ENCODE results near the gene SDHA. TPM values are rescaled to one million over a fixed set of nuclear protein-coding genes. Genes with fewer than 3 reads are reported as not detected.
A peak's percentile ranks its signal among the peaks of the same experiment; 100 is the strongest.

Gene SDHA
- polyA plus RNA-seq, 1 donor = 101 TPM

DNA sequence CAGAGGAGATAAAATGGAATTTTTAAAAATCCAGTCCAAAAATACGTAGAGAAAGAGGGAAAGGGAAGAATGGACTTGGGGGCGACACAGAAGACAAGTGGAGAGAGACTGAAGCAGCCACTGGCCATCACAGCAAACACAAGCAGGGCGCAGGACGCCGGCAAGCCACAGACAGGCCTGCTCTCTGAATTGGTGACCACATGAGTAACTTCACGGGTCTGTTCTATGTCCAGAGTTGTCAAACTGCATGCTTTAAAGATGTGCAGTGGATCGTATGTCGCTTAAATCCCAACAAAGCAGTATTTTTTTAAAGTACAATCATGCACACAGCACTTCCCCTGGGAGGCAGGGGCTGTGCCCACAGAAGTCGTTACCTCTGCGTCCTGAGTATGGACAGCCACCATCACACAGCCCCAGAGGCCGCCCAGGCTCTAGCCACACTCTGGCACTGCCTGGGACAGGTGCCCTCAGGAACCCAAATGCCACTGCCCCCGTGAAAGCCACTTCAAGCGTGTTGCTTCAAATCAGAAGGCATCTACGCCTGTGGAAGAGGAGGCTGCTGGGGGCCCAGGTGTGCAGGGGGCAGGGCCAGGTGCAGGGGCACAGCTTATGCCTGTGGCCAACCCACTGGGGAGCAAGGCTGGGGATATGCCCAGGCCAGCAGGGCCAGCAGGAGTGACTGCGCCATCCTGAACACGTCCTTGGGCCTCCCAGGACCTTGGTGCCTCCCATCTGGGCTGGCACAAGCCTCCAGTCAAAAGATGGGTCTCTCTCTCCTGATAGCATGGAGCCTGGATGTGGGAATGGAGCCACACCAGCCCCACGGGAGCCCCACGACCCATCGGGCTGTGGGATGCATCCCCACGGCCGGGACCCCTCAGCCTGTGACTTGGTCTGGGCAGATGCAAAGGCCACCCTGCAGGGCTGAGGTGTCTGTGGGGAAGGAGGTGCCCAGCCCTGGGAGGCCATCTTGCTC lies 32.7 kb upstream of the SDHA start:
- no peak for DNase-seq (ENCODE audit: low read depth)

DNA sequence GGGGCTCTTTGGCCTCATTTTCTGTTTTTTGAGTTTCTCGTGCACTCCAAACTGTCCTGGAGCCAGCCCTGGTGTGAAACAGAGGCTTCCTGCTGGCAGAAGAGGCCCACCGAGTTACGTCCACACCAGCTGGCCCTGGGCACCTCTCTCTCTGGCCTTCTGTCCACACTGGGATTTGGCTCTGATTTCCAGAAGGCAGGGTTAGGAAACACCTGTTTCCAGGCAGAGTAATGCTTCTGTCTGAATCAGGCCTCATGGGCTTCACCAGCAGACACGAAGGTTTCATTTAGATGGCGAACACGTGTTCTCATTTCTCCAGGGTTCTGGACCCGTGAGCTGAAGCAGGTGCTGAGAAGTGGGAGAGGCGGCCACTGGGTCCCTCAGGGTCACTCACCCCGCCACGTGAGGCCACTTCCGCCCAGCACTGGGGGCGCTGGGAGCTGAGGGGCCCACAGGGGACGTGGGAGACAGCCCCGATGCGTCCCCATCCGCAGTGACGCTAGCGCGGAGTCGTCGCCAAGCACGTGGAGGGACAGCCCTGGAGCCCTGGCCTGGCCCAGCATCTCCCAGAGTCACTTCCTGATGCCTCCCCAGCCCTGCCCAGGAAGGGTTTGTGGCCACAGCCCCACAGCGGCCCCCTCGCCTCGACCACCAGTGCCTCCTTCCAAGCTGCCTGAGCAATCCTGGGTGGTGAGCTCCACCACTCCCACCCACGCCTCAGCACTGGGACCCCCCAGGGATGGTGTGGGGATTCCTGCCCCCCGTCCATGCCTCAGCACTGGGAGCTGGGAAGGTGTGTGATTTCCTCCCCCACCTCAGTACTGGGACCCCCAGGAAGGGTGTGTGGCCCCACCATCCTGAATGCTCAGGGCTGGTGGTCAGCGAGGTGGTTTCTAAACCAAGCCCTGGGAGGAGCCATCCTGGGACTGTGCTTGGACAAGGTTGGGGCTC lies 31.8 kb upstream of the SDHA start:
- DNase-seq (ENCODE audit: low read depth) = no peak

DNA sequence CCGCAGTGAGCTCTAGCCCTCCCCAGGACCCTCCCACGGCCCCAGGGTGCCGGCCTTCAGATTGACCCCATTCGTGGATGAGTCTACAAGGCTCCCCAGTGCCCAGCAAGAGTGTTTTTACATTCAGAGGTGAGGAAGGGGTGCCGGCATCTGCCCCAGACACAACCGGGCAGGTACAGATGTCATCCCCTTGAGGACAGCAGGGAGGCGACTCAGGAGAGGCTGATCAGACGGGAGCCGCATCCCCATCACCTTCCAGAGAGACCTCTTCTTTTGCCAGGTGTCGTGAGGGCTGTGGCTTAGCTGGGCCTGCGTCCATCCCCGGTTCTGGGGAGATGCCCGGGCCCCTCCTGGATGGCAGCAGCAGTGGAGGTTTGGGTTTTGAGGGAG lies 31.1 kb upstream of the SDHA start:
- no peak for DNase-seq (ENCODE audit: low read depth)

DNA sequence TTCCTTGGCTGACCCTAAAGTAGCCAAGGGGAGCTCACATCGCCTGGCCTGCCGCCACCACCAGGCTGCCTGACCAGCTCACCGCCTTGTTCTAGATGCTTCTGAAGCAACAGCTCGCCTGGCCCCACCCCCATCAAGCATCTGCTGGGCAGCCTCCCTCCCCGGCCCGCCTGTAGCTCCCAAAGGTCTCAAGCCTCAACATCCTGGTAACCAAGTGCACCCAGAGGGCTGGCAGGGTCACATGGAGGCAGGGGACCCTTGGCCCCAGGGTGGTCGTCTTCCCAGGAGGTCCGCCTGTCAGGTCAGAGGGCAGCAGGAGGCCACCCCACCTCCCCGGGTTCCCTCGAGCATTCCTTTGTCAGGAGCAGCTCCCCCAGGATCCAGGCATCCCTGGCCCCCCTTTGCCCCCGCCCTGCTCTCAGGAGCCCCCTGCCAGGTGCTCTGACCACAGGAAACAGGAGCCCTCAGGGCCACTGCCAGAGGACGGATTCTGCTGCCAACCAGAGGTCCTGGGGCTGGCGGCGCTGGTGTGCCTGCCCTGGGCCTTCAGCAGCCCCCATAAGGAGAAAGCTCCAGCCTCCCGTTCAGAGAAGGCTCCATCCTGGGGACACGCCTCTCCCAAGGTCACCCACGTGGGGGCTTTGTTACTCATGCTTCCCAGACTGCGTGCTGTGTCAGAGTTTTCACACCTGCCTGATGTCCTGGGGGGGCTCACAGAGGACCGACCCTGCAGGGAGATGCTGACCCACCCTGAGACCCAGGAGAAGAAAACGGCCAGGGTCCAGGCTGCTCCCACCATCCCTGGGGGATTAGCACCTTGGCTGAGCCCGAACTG lies 30.3 kb upstream of the SDHA start:
- DNase-seq (ENCODE audit: low read depth) = no peak

DNA sequence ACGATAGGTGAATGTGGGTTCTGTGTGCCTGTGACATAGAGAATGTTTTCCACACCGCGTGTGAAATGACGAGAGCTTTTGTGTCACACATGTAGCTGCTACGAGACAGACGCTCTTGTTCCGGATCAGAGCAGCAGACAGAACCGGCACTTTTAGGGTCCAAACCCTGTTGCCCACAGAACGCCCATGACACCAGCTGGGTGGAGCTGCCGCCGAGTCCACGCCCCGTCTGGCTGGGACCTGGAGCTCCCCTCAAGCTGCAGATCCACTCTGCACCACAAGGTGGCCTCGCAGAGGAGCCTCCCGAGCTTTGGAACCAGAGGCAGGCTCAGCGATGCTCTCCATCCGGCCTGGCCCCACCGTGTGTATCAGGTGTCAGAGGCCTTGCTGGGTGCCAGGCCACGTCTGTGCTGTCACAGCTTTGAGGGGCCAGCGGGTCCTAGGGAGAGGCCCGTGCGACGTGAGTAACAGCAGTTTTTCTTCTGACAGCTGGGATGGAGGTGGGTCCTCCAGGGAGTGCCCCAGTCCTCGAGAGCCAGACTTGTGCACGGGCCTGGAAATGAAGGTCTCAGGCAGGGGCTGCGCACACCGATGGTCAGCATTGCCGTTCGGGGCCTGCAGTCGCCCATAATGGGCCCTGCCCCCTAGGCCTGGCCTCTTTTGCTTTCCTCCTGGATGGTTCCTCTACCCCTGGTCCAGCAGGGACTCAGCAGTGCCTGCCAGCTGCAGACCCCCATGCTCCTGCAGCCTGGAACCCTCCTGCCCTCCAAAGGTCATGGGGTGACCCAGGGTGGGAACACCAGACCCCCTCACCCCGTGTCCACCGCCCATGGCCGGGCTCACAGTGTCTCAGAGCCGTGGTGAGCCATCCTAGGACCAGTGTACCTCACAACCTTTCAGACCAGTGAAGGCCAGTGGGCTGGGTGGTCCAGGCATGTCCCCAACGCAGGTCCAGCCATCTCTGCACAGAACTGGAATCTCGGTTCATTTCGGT lies 29.3 kb upstream of the SDHA start:
- DNase-seq (ENCODE audit: low read depth) = peak; percentile 53

DNA sequence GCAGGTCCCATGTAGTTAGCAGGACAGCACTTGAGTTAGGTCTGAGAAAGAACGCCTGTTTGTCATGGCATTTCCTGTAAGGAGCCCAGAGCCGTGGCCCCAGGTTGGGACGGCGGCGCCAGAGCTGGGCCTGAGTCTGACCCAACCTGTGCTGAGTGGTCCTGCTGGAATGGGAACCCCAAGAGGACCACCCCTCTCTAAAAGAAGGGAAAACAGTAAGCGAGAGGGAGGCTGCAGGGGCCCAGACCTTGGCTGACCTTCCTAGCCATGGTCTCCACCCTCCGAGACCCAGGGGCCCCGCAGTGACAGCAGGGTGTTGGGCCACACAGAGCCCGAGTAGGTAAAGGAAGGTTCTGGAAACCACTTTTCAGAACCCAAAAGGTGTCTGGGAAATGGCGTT lies 28.6 kb upstream of the SDHA start:
- DNase-seq (ENCODE audit: low read depth) = no peak

DNA sequence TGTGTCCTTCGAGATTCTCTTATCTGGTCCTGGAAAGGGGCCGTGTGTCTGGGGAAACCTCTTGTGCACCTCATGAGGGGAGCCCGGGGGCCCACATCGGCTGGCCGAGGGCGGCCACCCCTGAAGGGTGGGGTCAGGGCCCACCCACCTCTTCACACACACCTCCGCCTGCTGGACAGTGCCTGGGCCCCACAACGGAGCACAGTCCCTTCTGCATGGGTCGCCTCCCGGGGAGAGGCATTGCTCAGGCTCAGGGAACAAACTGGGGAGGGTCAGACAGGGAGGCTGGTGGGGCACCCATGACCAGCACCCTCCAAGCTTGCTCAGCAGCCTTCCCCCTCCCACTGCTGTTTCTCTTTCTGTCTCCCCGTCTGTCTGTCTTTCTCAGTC lies 28.1 kb upstream of the SDHA start:
- DNase-seq (ENCODE audit: low read depth) = no peak

DNA sequence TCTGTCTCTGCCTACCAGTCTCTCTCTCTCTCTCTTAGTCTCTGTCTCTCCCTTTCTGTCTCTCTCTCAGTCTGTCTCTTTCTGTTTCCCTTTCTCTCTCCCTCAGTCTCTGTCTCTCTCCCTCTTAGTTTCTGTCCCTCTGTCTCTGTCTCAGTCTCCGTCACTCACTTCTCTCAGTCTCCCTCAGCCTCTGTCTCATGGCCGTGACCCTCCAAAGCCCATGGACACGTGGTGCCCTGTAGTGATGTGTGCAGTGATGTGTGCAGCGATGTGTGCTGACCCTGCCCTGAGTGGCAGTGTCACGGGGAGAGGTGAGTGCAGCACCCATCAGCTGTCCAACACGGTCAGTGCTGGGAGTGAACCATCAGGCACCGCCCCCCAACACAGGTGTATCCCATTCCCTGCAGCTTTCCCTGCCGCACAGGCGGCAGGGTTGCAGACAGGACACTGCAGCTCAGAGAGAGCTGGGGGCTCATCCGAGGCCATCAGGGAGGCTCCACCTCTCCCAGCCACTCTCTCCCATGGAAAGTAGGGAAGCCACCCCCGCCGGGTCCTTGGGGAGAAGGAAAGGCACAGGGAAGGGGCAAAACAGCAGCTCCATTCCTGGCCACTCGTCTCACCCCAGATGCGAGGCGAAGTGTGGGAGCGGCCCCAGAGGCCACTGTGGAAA lies 27.6 kb upstream of the SDHA start:
- DNase-seq (ENCODE audit: low read depth) = no peak

DNA sequence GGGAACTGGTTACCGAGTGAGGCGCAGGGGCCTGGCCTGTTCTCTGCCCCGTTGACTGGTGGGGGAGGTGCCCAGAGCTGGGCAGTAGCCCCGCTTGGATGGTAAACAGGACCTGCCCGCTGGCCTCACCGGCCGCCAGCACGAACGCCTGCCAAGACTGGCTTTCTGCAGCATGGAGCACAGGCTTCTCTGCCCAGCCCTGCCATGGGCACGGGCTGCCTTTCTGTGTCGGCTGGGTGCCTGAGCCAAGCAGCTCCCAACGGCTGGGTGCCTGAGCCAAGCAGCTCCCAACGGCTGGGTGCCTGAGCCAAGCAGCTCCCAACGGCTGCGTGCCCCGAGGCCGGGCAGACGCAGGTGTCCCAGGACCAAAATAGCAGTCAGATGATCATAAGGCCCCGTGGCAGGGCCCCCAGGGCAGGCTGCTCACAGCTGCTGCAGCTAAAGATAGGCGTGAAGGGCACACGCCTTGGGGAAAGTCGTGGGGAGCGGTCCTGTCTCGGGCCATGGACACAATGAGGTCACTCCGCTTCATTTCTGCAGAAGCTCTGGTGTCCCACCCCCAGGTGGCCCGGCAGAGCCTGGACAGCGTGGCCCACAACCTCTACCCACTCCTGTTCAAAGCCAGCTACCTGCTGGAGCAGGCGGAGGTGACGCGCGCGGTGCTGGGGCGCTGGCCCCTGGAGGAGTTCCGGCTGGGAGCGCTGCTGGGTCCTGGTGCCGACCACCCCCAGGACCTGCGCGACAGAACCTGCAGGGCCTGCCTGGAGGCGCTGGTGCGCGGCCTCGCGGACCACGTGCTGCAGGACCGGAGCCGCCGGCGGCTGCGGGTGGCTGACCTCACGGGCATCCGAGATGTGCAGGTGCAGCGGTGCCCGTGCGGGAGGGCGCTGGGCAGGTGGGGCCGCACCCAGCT lies 26.8 kb upstream of the SDHA start, which contains the start of gene LRRC14B:
TSS of gene LRRC14B (plus strand) at position 460 of the 913 bp plus-strand sequence. CDS start at position 504, 44 bp downstream.
- DNase-seq (ENCODE audit: low read depth) = no peak

DNA sequence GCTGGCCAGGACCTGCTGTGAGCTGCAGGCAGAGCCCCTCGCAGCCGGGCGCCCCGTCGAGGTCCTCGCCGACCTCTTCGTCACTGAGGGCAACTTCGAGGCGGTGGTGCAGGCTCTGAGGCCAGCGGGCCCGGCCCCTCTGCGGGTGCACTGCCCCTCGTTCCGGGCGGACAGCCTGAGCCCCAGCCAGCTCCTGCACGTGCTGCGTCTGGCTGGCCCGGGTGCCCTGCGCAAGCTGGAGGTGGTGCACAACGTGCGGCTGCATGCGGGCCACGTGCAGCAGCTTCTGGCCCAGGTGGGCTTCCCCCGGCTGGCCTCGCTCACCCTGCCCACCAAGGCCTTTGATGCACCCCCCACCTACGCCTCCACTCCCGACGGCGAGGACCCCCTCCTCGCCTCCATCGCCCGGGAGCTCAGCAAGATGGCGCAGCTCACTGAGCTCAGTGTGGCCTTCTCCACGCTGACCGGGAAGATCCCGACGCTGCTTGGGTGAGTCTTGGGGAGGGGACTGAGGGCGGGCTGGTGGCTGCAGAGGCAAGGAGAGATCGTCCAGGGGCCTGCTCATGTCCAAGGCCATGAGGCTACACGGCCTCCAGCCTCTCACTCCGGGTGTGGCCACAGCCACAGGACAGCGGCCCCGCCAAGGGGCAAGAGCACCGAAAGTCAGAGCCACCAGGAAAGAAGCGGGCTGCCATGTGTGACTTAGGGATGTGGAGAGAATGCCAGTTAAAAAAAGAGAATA lies 26.0 kb upstream of the SDHA start:
- no peak for DNase-seq (ENCODE audit: low read depth)

DNA sequence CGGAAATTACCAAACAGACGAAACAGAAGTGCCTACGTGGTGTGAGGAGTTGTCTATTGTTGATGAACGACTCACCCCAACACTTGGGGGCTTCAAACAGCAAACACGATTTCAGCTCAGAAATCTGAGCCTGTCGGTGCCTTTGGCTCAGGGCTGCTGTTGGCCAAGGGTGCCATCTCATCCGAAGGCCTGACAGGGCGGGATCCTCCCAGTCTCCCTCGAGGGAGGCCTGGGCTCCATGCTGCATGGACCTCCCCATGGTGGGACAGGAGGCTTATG lies 25.5 kb upstream of the SDHA start:
- DNase-seq (ENCODE audit: low read depth) = no peak

DNA sequence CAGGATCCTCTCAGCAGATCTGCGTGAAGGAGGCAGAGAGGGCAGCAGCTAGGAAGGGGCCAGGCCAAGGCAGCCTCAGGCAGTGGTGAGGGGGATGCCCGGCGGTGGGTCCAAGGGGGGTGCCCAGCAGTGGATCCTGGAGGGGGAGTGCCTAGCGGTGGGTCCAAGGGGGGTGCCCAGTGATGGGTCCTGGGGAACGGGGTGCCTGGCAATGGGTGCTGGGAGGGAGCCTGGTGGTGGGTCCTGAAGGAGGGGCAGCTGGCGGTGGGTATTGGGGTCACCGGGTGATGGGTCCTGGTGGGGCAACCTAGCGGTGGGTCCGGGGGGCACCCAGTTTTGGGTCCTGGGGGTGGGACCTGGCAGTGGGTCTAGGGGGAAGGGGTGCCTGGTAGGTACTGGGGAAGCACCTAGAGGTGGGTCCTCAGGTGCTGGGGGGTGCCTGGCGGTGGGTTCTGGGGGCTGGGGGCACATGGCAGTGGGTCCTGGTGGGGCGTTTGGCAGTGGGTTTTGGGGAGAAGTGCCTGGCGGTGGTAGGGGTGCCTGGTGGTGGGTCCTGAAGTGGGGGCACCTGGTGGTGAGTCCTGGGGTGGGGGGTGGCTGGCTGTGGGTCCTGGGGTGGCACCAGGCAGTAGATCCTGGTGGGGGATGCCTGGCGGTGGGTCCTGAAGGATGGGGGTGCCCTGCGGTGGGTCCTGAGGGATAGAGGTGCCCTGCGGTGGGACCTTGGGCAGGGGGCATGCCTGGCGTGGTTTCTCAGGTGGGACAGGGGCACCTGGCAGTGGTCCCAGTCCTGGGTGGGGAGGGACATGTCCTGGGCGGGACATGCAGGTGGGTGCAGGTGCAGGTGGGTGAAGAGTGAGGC lies 24.9 kb upstream of the SDHA start:
- DNase-seq (ENCODE audit: low read depth) = no peak

DNA sequence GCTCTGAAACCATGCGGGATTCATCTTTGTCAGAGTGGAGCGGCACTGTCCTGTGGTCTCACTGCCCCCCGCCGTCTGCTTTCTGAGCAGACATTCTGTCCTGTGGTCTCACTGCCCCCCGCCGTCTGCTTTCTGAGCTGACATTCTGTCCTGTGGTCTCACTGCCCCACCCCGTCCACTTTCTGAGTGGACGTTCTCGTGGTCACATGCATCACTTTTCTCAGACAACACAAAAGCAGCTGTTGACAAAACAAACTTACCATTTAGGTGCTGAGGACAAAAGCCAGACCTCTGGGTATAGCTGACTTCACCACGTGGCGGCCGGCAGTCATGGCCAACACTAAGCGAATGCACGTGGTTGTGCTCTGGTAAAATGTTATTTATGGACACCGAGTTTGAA lies 24.0 kb upstream of the SDHA start:
- no peak for DNase-seq (ENCODE audit: low read depth)

DNA sequence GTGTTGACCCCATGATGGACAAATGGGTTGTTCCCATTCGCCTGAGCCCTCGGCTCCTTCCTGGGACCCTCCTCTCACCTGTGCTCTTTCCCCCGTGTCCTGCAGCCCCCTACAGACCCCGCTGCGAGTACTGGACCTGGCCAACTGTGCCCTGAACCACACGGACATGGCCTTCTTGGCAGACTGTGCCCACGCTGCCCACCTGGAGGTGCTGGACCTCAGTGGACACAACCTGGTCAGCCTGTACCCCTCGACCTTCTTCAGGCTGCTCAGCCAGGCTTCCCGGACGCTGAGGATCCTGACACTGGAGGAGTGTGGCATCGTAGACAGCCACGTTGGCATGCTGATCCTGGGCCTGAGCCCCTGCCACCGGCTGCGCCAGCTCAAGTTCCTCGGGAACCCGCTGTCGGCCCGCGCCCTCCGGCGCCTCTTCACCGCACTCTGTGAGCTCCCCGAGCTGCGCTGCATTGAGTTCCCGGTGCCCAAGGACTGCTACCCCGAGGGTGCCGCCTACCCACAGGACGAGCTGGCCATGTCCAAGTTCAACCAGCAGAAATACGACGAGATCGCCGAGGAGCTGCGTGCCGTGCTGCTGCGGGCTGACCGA lies 23.4 kb upstream of the SDHA start:
- no peak for DNase-seq (ENCODE audit: low read depth)

DNA sequence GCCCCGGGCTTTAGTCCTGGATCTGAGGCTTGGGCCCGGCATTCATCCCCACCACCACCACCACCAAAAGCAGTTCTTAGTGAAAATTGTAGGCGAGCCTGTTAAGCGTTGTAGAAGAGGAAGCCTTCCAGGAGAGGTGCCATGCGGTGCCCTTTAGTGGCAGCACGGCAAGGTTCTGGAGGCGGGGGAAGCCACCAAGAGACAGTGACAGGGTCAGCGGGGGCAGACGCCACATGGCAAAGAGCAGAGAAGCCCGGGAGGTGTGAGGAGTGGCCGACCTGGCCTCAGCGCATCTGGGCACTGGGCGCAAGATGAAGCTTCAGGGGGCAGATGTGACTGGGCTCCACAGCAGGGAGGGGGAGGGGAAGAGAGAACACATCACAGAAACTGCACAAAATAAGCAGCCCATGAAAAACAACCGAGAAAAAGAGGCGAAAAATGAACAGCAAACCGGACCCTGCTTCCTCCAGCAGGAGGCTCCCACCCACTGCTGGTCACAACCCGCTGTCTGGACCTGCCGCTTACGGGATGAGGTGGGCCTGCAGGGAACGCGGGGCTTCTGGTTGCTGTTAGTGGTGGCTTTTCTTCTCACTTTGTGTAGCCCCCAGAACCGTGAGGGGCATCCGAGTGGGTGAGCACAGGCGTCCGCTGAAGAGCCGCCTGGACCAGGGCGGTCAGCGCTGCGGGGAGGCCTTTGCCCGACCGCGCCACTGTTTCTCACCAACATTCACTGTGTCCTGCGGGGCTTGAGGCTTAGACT lies 22.5 kb upstream of the SDHA start:
- no peak for DNase-seq (ENCODE audit: low read depth)

DNA sequence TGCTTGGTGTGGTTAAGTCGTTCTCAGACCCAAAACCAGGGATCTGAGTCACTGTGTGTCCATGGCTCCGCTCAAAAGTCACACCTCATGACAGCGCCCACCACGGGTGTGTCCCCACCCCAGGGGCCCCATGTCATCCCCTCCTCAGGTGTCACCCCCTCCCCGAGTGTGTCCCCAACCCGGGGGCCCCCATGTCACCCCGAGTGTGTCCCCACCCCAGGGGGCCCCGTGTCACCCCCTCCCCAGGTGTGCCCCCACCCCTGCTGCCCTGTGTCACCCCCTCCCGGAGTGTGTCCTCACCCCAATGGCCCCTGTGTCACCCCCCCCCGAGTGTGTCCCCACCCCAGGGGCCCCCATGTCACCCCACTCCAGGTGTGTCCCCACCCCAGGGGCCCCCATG lies 21.8 kb upstream of the SDHA start:
- no peak for DNase-seq (ENCODE audit: low read depth)
